A673 (cell line): ENCODE data around the gene SLC4A9. TPM values are rescaled to one million over a fixed set of nuclear protein-coding genes. Genes with fewer than 3 reads are reported as not detected.

Source experiments
- BruUV-seq: library from RNA; stranded (reverse); fragments of 400-500 nt; replicated peaks from 2 replicates; lab custom pipeline; 2021; lab: Mats Ljungman, UMichigan
- CTCF ChIA-PET: fragments of 300-600 bp; sonication (Branson Sonifier 250); formaldehyde crosslinking; loops from one replicate; lab custom pipeline; 2022; ENCODE audit warnings: antibody characterized with exemption; lab: Charles Lee
- POLR2A ChIA-PET: fragments of 300-600 bp; sonication (Branson Sonifier 250); formaldehyde crosslinking; loops from one replicate; lab custom pipeline; 2022; ENCODE audit warnings: antibody characterized with exemption; ENCODE audit not compliant: low non-redundant PET; lab: Charles Lee
- DNase-seq: peaks from one replicate; pipeline ENCODE4 v3.0.0-alpha.2; 2015; ENCODE audit warnings: low spot score
- H3K27ac ChIP-seq: fragments of 200-600 bp; sonication (generic); 2 replicates; pipeline ENCODE4 v1.5.1; 2016; ENCODE audit warnings: mixed run types, low read depth, mild to moderate bottlenecking, mixed read lengths, antibody characterized with exemption, low read length; ENCODE audit not compliant: poor library complexity, severe bottlenecking
- H3K27me3 ChIP-seq: fragments of 200-600 bp; sonication (generic); replicated peaks from 2 replicates; pipeline ENCODE4 v1.6.1; 2017; ENCODE audit warnings: mixed run types, low read depth, mild to moderate bottlenecking, mixed read lengths, antibody characterized with exemption, low read length; ENCODE audit not compliant: insufficient read depth, poor library complexity
- H3K36me3 ChIP-seq: fragments of 200-600 bp; sonication (generic); 2 replicates; pipeline ENCODE4 v1.6.1; 2016; ENCODE audit warnings: mixed run types, mild to moderate bottlenecking, mixed read lengths, antibody characterized with exemption, low read length; ENCODE audit not compliant: insufficient read depth, poor library complexity, severe bottlenecking
- H3K4me1 ChIP-seq: fragments of 200-600 bp; sonication (generic); 2 replicates; pipeline ENCODE4 v1.6.1; 2017; ENCODE audit warnings: mixed run types, mild to moderate bottlenecking, mixed read lengths, antibody characterized with exemption, low read length; ENCODE audit not compliant: insufficient read depth, poor library complexity, severe bottlenecking
- H3K4me3 ChIP-seq: fragments of 200-600 bp; sonication (generic); 2 replicates; pipeline ENCODE4 v1.5.1; 2016; ENCODE audit warnings: low read depth, mixed run types, mild to moderate bottlenecking, mixed read lengths, low read length; ENCODE audit not compliant: poor library complexity, severe bottlenecking
- H3K9me3 ChIP-seq: fragments of 200-600 bp; sonication (generic); 2 replicates; pipeline ENCODE4 v1.6.1; 2016; ENCODE audit warnings: mixed run types, low read depth, mild to moderate bottlenecking, mixed read lengths, antibody characterized with exemption, low read length; ENCODE audit not compliant: poor library complexity, severe bottlenecking
- EZH2 ChIP-seq: fragments of 200-600 bp; sonication (generic); IDR thresholded peaks from 2 replicates; pipeline ENCODE4 v1.6.1; 2017; ENCODE audit warnings: borderline replicate concordance, low read depth, mild to moderate bottlenecking, mixed read lengths, antibody characterized with exemption, low read length; ENCODE audit not compliant: poor library complexity, severe bottlenecking
- intact Hi-C: fragments of 100-400 bp; cut with micrococcal nuclease; formaldehyde crosslinking; loops from one replicate; pipeline ENCODE4 v1.10.0; 2022; ENCODE audit not compliant: unreplicated experiment
- total RNA-seq: library from RNA; stranded (reverse); gene quantifications from 2 replicates; pipeline ENCODE4 v1.2.3, GENCODE V29; 2021
- TF ChIP-seq, protein P1 (sequence below): fragments of 300-800, 200-600 bp; sonication (generic); conservative IDR thresholded peaks from 2 replicates; pipeline ENCODE4 v1.5.1; 2017; ENCODE audit warnings: low read depth, mild to moderate bottlenecking, antibody characterized with exemption, low read length, moderate library complexity, mixed read lengths

The SLC4A9 gene
- total RNA-seq, 1 experiment from 2014 or later: not detected

DNA sequence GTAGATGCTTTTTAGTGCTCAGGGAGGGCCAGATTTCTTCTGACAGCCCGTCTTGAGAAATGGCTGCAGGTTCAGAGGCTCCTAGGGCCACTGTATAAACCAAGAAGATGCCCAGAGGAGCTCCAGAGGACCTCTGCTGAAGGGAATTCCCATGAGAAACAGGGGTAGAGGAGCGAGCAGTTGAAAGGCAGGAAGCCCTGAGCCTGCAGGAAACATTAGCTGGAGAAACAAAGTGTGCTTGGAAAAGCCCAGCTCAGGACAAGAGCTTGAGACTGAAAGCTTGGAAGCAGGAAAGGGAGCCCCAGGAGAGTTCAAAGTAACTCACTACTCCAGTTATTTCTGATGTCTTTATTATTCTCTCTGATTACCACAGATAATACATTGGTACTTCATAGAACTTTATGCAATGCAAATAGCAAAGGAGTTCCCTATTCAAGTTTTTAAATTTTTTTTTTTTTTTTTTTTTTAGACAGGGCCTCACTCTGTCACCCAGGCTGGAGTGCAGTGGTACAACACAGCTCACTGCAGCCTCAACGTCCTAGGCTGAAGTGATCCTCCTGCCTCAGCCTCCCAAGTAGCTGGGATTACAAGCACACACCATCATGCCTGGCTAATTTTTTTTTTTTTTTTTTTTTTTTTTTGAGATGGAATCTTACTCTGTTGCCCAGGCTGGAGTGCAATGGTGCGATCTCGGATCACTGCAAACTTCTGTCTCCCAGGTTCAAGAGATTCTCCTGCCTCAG, 30.1 kb upstream of the SLC4A9 start:
- CTCF ChIA-PET: interaction anchor here (0.5 to 0.7 kb wide), 2 partner anchors 72 to 161 kb away, joined by 6 read pairs; no protein-coding TSS in a partner anchor
- Histone ChIP-seq H3K4me3 (no peak overlapping the region), H3K9me3 (no peaks in the 10 kb centered on the region), H3K27me3 (no peaks in the 10 kb centered on the region), H3K27ac (peak overlapping the region; percentile 39), H3K36me3 (peaks cover 11% of the 10 kb centered on the region), H3K4me1 (peaks cover 30% of the 10 kb centered on the region)
- DNase-seq: peak; percentile 52
- POLR2A ChIA-PET: no interaction called here
- no TSS peak for BruUV-seq
- intact Hi-C loops: no loop called here
- TF ChIP-seq EZH2: no peak
- TF ChIP-seq, protein P1, sequence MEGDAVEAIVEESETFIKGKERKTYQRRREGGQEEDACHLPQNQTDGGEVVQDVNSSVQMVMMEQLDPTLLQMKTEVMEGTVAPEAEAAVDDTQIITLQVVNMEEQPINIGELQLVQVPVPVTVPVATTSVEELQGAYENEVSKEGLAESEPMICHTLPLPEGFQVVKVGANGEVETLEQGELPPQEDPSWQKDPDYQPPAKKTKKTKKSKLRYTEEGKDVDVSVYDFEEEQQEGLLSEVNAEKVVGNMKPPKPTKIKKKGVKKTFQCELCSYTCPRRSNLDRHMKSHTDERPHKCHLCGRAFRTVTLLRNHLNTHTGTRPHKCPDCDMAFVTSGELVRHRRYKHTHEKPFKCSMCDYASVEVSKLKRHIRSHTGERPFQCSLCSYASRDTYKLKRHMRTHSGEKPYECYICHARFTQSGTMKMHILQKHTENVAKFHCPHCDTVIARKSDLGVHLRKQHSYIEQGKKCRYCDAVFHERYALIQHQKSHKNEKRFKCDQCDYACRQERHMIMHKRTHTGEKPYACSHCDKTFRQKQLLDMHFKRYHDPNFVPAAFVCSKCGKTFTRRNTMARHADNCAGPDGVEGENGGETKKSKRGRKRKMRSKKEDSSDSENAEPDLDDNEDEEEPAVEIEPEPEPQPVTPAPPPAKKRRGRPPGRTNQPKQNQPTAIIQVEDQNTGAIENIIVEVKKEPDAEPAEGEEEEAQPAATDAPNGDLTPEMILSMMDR: no peak

DNA sequence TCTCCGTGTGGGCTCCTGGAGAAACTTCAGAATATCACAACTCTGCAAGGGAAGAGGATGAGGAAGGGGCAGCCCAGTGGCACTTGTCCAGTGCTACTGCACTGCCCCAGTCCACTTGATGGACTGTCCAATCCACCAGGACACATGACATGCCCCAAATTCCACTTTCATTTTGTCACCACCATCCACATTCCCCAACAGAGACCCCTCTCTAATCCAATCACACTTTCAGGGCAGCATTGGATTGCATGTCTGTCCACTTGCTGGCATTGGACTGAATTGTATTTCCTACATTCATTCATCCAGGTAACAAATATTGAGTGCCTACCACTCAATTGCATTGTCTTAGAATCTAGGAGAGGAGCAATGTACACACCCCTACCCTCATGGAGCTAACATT, 28.4 kb upstream of the SLC4A9 start:
- POLR2A ChIA-PET: no interaction called here
- Histone ChIP-seq H3K36me3 (peaks cover 16% of the 10 kb centered on the region), H3K27me3 (no peaks in the 10 kb centered on the region), H3K27ac (no peak overlapping the region), H3K9me3 (no peaks in the 10 kb centered on the region), H3K4me1 (peaks cover 29% of the 10 kb centered on the region), H3K4me3 (no peak overlapping the region)
- no peak for DNase-seq
- TF ChIP-seq EZH2: no peak
- TF ChIP-seq, protein P1: no peak
- BruUV-seq: no TSS peak
- CTCF ChIA-PET: no interaction called here
- intact Hi-C loops: no loop called here

GRCh38 chr5:140336388-140336787, 23.6 kb upstream of the SLC4A9 start:
- POLR2A ChIA-PET: no interaction called here
- DNase-seq: no peak
- Histone ChIP-seq H3K4me1 (peaks cover 2% of the 10 kb centered on the region), H3K4me3 (no peak overlapping the region), H3K27me3 (no peaks in the 10 kb centered on the region), H3K27ac (no peak overlapping the region), H3K9me3 (no peaks in the 10 kb centered on the region), H3K36me3 (peaks cover 16% of the 10 kb centered on the region)
- CTCF ChIA-PET: interaction anchor here (0.6 to 1.0 kb wide), 3 partner anchors 9 to 36 kb away, joined by 3 to 12 read pairs (median 3); no protein-coding TSS in a partner anchor
- no peak for TF ChIP-seq EZH2
- TF ChIP-seq, protein P1: no peak
- intact Hi-C loops: no loop called here
- no TSS peak for BruUV-seq
